Ectodermal cell (in vitro differentiated cells): Measurements from ENCODE around the gene FLYWCH1.

Source experiments
- H3K27ac ChIP-seq: 2 replicates; pipeline ENCODE4 v1.7.0; 2013; ENCODE audit warnings: mild to moderate bottlenecking, low read depth, low read length; ENCODE audit not compliant: insufficient read depth, poor library complexity, severe bottlenecking
- H3K27me3 ChIP-seq: 2 replicates; pipeline ENCODE4 v1.7.0; 2013; ENCODE audit warnings: mild to moderate bottlenecking, low read length; ENCODE audit not compliant: insufficient read depth, control insufficient read depth, poor library complexity, severe bottlenecking
- H3K36me3 ChIP-seq: one replicate; pipeline ENCODE4 v1.7.0; 2013; ENCODE audit warnings: low read length; ENCODE audit not compliant: control insufficient read depth, insufficient read depth
- H3K4me1 ChIP-seq: one replicate; pipeline ENCODE4 v1.7.0; 2013; ENCODE audit warnings: low read length; ENCODE audit not compliant: control insufficient read depth, insufficient read depth
- H3K4me3 ChIP-seq: 2 replicates; pipeline ENCODE4 v1.7.0; 2013; ENCODE audit warnings: low read depth, low read length, control low read depth; ENCODE audit not compliant: insufficient read depth
- H3K9me3 ChIP-seq: 2 replicates; pipeline ENCODE4 v1.7.0; 2013; ENCODE audit warnings: mild to moderate bottlenecking, low read length, moderate library complexity; ENCODE audit not compliant: control insufficient read depth
- WGBS, 2 experiments: methylation state at CpG; one replicate each; pipeline ENCODE4 v1.1.7; 2013; ENCODE audit warnings: missing lambda C conversion rate in 2 of 2; 5-methylcytosine and 5-hydroxymethylcytosine counted together

Gene FLYWCH1

DNA sequence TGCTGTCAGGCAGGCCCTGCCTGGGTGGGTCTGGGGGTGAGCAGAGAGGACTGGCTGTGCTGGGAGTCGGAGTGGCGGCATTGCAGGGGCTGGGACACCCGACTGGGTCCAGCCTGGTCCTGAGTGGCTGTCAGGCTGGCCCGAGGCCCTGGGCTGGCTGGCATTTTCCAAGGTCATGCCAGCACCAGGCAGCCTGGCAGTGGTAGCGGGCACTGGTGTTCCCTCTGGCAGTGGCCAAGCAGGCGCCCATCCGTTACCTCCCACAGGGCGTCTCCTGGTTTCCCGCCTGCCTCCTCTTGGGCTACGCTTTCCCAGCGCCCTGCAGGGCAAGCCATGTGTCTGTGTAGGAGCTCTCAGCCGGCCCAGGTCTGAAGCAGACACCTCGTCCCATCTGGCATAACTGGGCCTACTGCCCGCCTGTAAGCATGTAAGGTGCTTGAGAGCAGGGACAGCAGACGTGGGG, 74.2 kb downstream of the FLYWCH1 start:
- peaks cover 31% of the 10 kb centered on the region for H3K4me1 ChIP-seq
- 90 to 91% methylated on average over 15 of the region's 15 CpGs for WGBS, 2 experiments
- no peak overlapping the region for H3K27ac ChIP-seq
- no peaks in the 10 kb centered on the region for H3K36me3 ChIP-seq
- H3K9me3 ChIP-seq, result no peaks in the 10 kb centered on the region
- no peaks in the 10 kb centered on the region for H3K27me3 ChIP-seq
- H3K4me3 ChIP-seq, result no peak overlapping the region

- no peaks in the 10 kb centered on the region for H3K36me3 ChIP-seq
- H3K27ac ChIP-seq, result no peak overlapping the region
- no peak overlapping the region for H3K4me3 ChIP-seq
- WGBS, 2 experiments, result 93 to 94% methylated on average over 17 of the region's 17 CpGs
- H3K27me3 ChIP-seq, result no peaks in the 10 kb centered on the region
- H3K4me1 ChIP-seq, result peaks cover 24% of the 10 kb centered on the region
- no peaks in the 10 kb centered on the region for H3K9me3 ChIP-seq
Observed at GRCh38 chr16:2986623-2987188, 75.0 kb downstream of the FLYWCH1 start.

GRCh38 chr16:2987286-2987685, 75.6 kb downstream of the FLYWCH1 start:
- no peaks in the 10 kb centered on the region for H3K27me3 ChIP-seq
- H3K4me1 ChIP-seq, result peaks cover 19% of the 10 kb centered on the region
- H3K9me3 ChIP-seq, result no peaks in the 10 kb centered on the region
- H3K4me3 ChIP-seq, result no peak overlapping the region
- H3K36me3 ChIP-seq, result no peaks in the 10 kb centered on the region
- 88 to 89% methylated on average over 9 of the region's 9 CpGs for WGBS, 2 experiments
- H3K27ac ChIP-seq, result no peak overlapping the region

DNA sequence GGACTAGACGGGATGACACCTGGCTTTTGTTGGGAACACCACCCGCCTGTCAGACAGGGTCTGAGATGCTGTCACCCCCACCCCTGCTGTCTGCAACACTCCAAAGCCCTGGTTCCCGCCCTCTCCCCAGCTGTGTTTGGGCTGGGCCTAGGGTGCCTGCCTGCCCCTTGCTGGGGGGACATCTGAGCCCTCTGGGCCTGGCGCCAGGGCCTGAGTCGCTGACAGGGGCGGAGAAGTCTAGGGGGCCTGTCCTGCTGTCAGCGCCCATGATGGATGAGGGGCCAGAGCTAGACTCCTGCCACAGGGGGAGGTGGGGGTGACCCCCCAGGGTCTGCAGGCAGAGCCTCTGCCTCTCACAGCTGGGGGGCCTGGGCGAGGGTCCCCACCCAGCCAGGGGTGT, 76.1 kb downstream of the FLYWCH1 start:
- Histone ChIP-seq H3K4me3 (no peak overlapping the region), H3K27me3 (no peaks in the 10 kb centered on the region), H3K27ac (no peak overlapping the region)

DNA sequence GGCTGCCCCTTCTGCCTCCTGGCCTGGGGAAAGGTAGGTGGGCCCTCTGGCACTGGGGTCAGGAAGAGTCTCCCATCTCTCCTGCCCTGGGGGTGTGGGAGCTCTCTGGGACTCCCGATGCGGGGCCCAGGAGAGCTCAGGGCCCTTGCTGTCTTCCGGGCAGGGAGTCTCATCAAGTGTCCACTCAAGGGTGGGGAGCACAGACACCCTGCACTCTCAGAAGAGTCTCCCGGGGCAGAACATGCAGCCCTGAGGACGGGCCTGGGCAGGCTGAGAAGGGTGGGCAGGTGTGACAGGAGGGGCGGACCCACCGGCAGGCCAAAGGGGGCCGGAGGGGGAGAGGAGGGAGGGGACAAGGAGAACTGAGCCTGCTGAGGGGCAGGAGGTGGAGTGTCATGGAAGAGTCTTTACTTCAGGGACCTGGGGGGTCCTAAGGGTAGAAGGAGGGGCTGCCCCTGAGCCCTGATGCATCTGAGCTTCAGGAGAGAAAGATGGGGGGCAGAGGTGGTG, 76.9 kb downstream of the FLYWCH1 start:
- WGBS, 2 experiments, result 66 to 69% methylated on average over 8 of the region's 8 CpGs
- Histone ChIP-seq H3K27me3 (no peaks in the 10 kb centered on the region), H3K36me3 (no peaks in the 10 kb centered on the region), H3K4me3 (no peak overlapping the region), H3K4me1 (peaks cover 19% of the 10 kb centered on the region), H3K9me3 (no peaks in the 10 kb centered on the region), H3K27ac (no peak overlapping the region)

More for the DNA sequence above, 76.1 kb downstream of the FLYWCH1 start:
- 60 to 70% methylated on average over 8 of the region's 8 CpGs for WGBS, 2 experiments
- H3K9me3 ChIP-seq, result no peaks in the 10 kb centered on the region
- H3K4me1 ChIP-seq, result peaks cover 19% of the 10 kb centered on the region
- no peaks in the 10 kb centered on the region for H3K36me3 ChIP-seq

GRCh38 chr16:2990891-2991290, 79.2 kb downstream of the FLYWCH1 start:
- H3K36me3 ChIP-seq, result no peaks in the 10 kb centered on the region
- H3K9me3 ChIP-seq, result no peaks in the 10 kb centered on the region
- H3K27me3 ChIP-seq, result no peaks in the 10 kb centered on the region
- peaks cover 19% of the 10 kb centered on the region for H3K4me1 ChIP-seq
- WGBS, 2 experiments, result 76 to 77% methylated on average over 10 of the region's 10 CpGs
- H3K27ac ChIP-seq, result no peak overlapping the region
- H3K4me3 ChIP-seq, result no peak overlapping the region

DNA sequence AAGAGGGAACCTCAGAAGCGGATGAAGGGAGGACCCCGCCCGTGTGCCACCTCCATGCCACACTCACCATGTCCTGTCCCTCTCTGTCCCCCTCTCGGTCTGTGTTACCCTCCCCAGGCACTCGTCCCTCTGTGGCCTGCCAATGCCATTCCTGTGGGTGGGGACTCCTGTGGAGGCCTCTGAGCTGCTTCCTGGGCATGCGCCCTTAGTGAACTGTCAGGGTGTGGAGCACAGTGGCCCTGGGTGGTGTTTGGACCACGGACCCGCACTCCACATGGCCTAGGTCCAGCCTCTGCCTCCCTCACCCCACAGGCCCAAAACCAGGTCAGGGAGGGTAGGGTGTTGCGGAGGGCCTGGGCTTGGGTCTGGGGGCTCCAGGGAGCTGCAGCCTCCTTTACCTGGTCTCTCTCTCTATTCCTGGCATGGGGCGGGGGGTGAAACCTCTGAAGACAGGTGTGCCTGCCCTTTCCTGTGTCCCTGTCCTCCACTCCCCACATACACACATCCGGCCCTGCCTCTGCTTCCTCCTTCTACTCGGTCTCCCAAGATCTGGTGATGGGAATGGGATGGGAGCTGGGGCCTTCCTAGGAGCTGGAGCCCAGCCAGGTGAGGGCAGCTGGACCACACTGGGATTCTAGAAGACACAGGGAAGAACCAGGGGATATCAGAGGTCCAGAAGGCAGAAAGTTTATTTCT, 80.0 kb downstream of the FLYWCH1 start:
- H3K9me3 ChIP-seq, result no peaks in the 10 kb centered on the region
- 89 to 90% methylated on average over 12 of the region's 12 CpGs for WGBS, 2 experiments

GRCh38 chr16:2992383-2993081, 80.8 kb downstream of the FLYWCH1 start:
- H3K9me3 ChIP-seq, result no peaks in the 10 kb centered on the region
- WGBS, 2 experiments, result 93 to 94% methylated on average over 14 of the region's 14 CpGs
- H3K36me3 ChIP-seq, result no peaks in the 10 kb centered on the region
- no peak overlapping the region for H3K4me3 ChIP-seq
- H3K4me1 ChIP-seq, result peaks cover 16% of the 10 kb centered on the region
- H3K27ac ChIP-seq, result no peak overlapping the region
- H3K27me3 ChIP-seq, result no peaks in the 10 kb centered on the region

More for the DNA sequence above, 80.0 kb downstream of the FLYWCH1 start:
- Histone ChIP-seq H3K4me3 (no peak overlapping the region), H3K27ac (no peak overlapping the region), H3K27me3 (no peaks in the 10 kb centered on the region), H3K4me1 (peaks cover 19% of the 10 kb centered on the region), H3K36me3 (no peaks in the 10 kb centered on the region)

DNA sequence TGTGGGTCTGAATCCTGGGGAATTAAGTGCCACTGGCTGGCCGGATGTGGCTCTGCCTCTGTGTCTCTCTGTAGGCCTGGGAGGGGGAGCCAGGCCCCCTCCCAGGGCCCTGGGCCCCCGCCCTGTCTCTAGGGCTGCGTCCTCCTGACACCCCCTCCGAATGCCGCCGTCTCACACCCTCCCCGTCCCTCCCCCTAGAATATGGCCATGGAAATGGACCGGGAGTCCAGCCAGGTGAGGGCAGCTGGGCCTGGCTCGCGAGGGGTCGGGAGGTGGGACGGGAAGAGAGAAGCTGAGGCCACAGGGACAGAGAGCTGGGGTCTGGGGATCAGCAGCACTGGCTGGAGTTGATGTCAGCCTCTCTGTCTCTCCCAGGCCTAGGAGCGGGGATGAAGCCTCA, 84.6 kb downstream of the FLYWCH1 start:
- 83 to 91% methylated on average over 13 of the region's 13 CpGs for WGBS, 2 experiments
- Histone ChIP-seq H3K4me1 (no peaks in the 10 kb centered on the region), H3K36me3 (no peaks in the 10 kb centered on the region), H3K4me3 (no peak overlapping the region), H3K9me3 (no peaks in the 10 kb centered on the region), H3K27ac (no peak overlapping the region), H3K27me3 (no peaks in the 10 kb centered on the region)

DNA sequence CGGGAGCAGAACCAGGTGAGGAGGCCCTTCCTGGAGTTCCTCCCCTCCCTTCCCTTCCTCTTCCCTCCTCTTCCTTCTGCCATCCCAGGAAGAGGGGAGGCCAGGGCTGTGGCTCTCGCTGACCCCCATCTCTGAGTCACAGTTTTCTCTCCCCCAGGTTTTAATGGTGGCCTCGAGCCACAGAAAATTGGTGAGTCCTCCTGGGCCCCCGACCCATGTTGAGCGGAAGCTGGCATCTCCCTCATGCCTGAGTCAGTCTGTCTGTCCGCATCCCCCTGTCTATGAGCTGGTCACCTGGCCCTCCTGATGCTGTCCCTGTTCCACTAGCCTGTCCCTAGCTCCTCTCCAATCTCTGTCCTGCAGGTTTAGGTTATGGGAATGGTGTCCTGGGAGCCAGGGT, 88.2 kb downstream of the FLYWCH1 start:
- Histone ChIP-seq H3K36me3 (no peaks in the 10 kb centered on the region), H3K27me3 (peaks cover 4% of the 10 kb centered on the region), H3K27ac (no peak overlapping the region), H3K4me3 (no peak overlapping the region), H3K9me3 (no peaks in the 10 kb centered on the region), H3K4me1 (peaks cover 3% of the 10 kb centered on the region)
- 93% methylated on average over 6 of the region's 6 CpGs for WGBS, 2 experiments
